Endothelial cell of umbilical vein (primary cell): ENCODE measurements around the gene HPGD. TPM values are rescaled to one million over a fixed set of nuclear protein-coding genes. Genes with fewer than 3 reads are reported as not detected.

Experiments
- BruUV-seq: library from RNA; stranded (reverse); fragments of 400-500 nt; replicated peaks from 2 replicates; lab custom pipeline; 2021; lab: Mats Ljungman, UMichigan
- CTCF ChIA-PET: fragments of 300-600, 350-600 bp; sonication (Branson Sonifier 250); formaldehyde crosslinking; loops from one replicate; lab custom pipeline; 2021; ENCODE audit warnings: antibody characterized with exemption, inconsistent platforms; lab: Charles Lee
- POLR2A ChIA-PET: fragments of 300-600, 350-600 bp; sonication (Branson Sonifier 250); formaldehyde crosslinking; loops from one replicate; lab custom pipeline; 2021; ENCODE audit warnings: antibody characterized with exemption, inconsistent platforms; lab: Charles Lee
- DNase-seq: peaks from one replicate; pipeline ENCODE4 v3.0.0-alpha.2; 2011; ENCODE audit warnings: low read depth, low spot score
- FAIRE-seq: peaks from 2 replicates; lab custom pipeline; 2011; peaks lifted over from hg19 to GRCh38; lab: Jason Lieb, UNC
- H2AFZ ChIP-seq: 2 replicates; pipeline ENCODE4 v1.6.0; 2012; ENCODE audit warnings: low read depth, low read length, control low read depth, inconsistent platforms
- H3K27ac ChIP-seq: 2 replicates; pipeline ENCODE4 v1.5.1; 2011; ENCODE audit warnings: low read depth, mild to moderate bottlenecking, control low read depth, low read length, moderate library complexity; ENCODE audit not compliant: insufficient read depth
- H3K27me3 ChIP-seq, 2 experiments: 2 replicates each; pipeline versions ENCODE4 v1.6.0 to v1.6.1; 2011; ENCODE audit warnings: low read length in 2 of 2, mixed read lengths in 1 of 2; ENCODE audit not compliant: control insufficient read depth in 2 of 2, insufficient read depth in 2 of 2
- H3K36me3 ChIP-seq, 2 experiments: 2 replicates in 1 of 2; 3 replicates in 1 of 2; pipeline ENCODE4 v1.5.1; 2011; ENCODE audit warnings: low read length in 2 of 2, mild to moderate bottlenecking in 1 of 2, moderate library complexity in 1 of 2; ENCODE audit not compliant: control insufficient read depth in 2 of 2, insufficient read depth in 2 of 2; ENCODE audit errors: extremely low read depth in 1 of 2
- H3K4me1 ChIP-seq: 3 replicates; pipeline ENCODE4 v1.5.1; 2011; ENCODE audit warnings: mild to moderate bottlenecking, low read length; ENCODE audit not compliant: control insufficient read depth, insufficient read depth; ENCODE audit errors: extremely low read depth
- H3K4me2 ChIP-seq: 2 replicates; pipeline ENCODE4 v1.6.1; 2011; ENCODE audit warnings: low read length, control low read depth, mixed read lengths; ENCODE audit not compliant: insufficient read depth
- H3K4me3 ChIP-seq, 3 experiments: fragments of 200-600 bp in 1 of 3; sonication (generic), shearing (Covaris generic) in 1 of 3; replicated peaks in 1 of 3; 2 replicates each; pipeline ENCODE4 v1.5.1; 2011 to 2016; ENCODE audit warnings: control low read depth in 3 of 3, low read length in 3 of 3, mild to moderate bottlenecking in 2 of 3, inconsistent platforms in 1 of 3, low read depth in 1 of 3, moderate library complexity in 1 of 3; ENCODE audit not compliant: insufficient read depth in 1 of 3
- H3K79me2 ChIP-seq: 2 replicates; pipeline ENCODE4 v1.6.0; 2012; ENCODE audit warnings: low read length, inconsistent platforms; ENCODE audit not compliant: control insufficient read depth, insufficient read depth
- H3K9ac ChIP-seq: replicated peaks from 2 replicates; pipeline ENCODE3; 2011; ENCODE audit warnings: low read length, control low read depth; ENCODE audit not compliant: insufficient read depth; ENCODE audit errors: extremely low read depth
- H3K9me1 ChIP-seq: replicated peaks from 3 replicates; pipeline ENCODE4 v1.6.0; 2011; ENCODE audit warnings: mild to moderate bottlenecking, low read length; ENCODE audit not compliant: control insufficient read depth, insufficient read depth; ENCODE audit errors: extremely low read depth
- H3K9me3 ChIP-seq: replicated peaks from 2 replicates; pipeline ENCODE4 v1.5.1; 2012; ENCODE audit warnings: low read length, inconsistent platforms; ENCODE audit not compliant: control insufficient read depth, insufficient read depth
- H4K20me1 ChIP-seq: replicated peaks from 2 replicates; pipeline ENCODE3; 2011; ENCODE audit warnings: mild to moderate bottlenecking, low read length; ENCODE audit not compliant: control insufficient read depth, insufficient read depth; ENCODE audit errors: extremely low read depth
- EZH2 ChIP-seq: IDR thresholded peaks from 2 replicates; pipeline ENCODE4 v1.6.1; 2012; ENCODE audit warnings: borderline replicate concordance, low read depth, mild to moderate bottlenecking, moderate library complexity, low read length, inconsistent platforms; ENCODE audit not compliant: severe bottlenecking
- FOS ChIP-seq: IDR thresholded peaks from 2 replicates; pipeline ENCODE4 v1.6.1; 2011; ENCODE audit warnings: mild to moderate bottlenecking, low read length, moderate library complexity, borderline replicate concordance; ENCODE audit not compliant: insufficient read depth
- GATA2 ChIP-seq: IDR thresholded peaks from 2 replicates; pipeline ENCODE4 v1.7.0; 2011; ENCODE audit warnings: low read depth, mild to moderate bottlenecking, moderate library complexity, mixed read lengths, low read length; ENCODE audit not compliant: insufficient read length, insufficient read depth
- JUN ChIP-seq: IDR thresholded peaks from 2 replicates; pipeline ENCODE4 v1.6.1; 2011; ENCODE audit warnings: borderline replicate concordance, low read depth; ENCODE audit not compliant: insufficient read length, insufficient read depth
- MAX ChIP-seq: IDR thresholded peaks from 2 replicates; pipeline ENCODE4 v1.6.1; 2011; ENCODE audit not compliant: insufficient read depth, insufficient read length
- MYC ChIP-seq: IDR thresholded peaks from one replicate; pipeline ENCODE4 v1.6.1; 2011; ENCODE audit warnings: mild to moderate bottlenecking, low read depth, low read length
- POLR2A ChIP-seq: IDR thresholded peaks from 2 replicates; pipeline ENCODE4 v1.6.1; 2012; ENCODE audit warnings: low read depth, mild to moderate bottlenecking, control low read depth, low read length
- POLR2AphosphoS5 ChIP-seq: IDR thresholded peaks from 2 replicates; pipeline ENCODE4 v1.6.1; 2012; ENCODE audit warnings: low read depth, mild to moderate bottlenecking, control low read depth, low read length, moderate library complexity; ENCODE audit not compliant: insufficient read depth
- dilution Hi-C: fragments of 300-500 bp; cut with MboI; formaldehyde crosslinking; loops from one replicate; pipeline ENCODE4 v1.15.0; 2019; ENCODE audit warnings: low sequenced_read_pairs; ENCODE audit not compliant: extremely low pct_ligation_motif_present
- intact Hi-C: fragments of 100-400 bp; cut with micrococcal nuclease; formaldehyde crosslinking; loops from one replicate; pipeline ENCODE4 v1.10.0; 2022
- polyA plus RNA-seq, 4 experiments: library from polyadenylated mRNA; depleted of rRNA in 3 of 4; stranded (reverse) in 3 of 4; unstranded in 1 of 4; fragments of >200 nt; gene quantifications; 2 replicates each; pipeline versions ENCODE4 v1.2.1 to v1.2.3, GENCODE V29; 2011 to 2012; ENCODE audit warnings: missing spikeins in 1 of 4
- total RNA-seq: library from RNA; stranded (reverse); gene quantifications from 2 replicates; pipeline ENCODE4 v1.2.3, GENCODE V29; 2021
- TF ChIP-seq, protein P1 (sequence below), 2 donors: IDR thresholded peaks; 1 replicate in 1 of 2; 2 replicates in 1 of 2; pipeline ENCODE4 v1.5.1; 2011; ENCODE audit warnings: low read length in 2 of 2, mild to moderate bottlenecking in 2 of 2, moderate library complexity in 2 of 2, control low read depth in 1 of 2, inconsistent platforms in 1 of 2, low read depth in 1 of 2; ENCODE audit not compliant: insufficient read depth in 1 of 2; ENCODE audit errors: extremely low read depth in 1 of 2

HPGD gene
- total and polyA plus RNA-seq, 2 donors (not counting 3 experiments of a cell fraction or from before 2014, with no cell fraction given), result not detected

DNA sequence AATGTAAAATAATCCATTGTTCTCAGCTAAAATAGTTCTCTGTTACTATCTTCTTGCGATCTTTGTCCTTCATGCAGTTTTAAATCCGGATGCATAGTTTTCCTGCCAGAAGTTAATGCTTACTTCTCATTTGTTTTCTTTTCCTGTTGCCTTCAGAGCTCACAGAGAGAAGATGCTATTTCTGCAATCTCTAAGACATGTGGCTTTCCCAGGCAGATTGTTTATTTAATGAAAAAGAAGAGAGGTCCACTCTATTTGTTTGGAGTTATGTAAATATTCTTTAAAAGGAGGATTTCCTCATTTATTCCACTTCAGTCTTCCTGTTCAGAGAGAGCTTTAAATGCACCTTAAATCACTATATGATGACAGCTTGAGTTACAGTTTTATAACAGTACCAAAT lies 39.3 kb upstream of the HPGD start:
- H3K9ac ChIP-seq, result no peak overlapping the region
- dilution Hi-C loops (no loop called here), intact Hi-C loops (no loop called here)
- no peak for DNase-seq
- H3K79me2 ChIP-seq, result no peaks in the 10 kb centered on the region
- H3K4me3 ChIP-seq, result no peak overlapping the region
- ChIA-PET POLR2A (no interaction called here), CTCF (no interaction called here)
- FAIRE-seq, result no peak
- BruUV-seq, result no TSS peak
- no peaks in the 10 kb centered on the region for H3K27me3 ChIP-seq
- H3K27ac ChIP-seq, result no peak overlapping the region
- H3K4me1 ChIP-seq, result no peaks in the 10 kb centered on the region
- H3K9me3 ChIP-seq, result no peaks in the 10 kb centered on the region
- H3K9me1 ChIP-seq, result no peaks in the 10 kb centered on the region
- no peak overlapping the region for H3K4me2 ChIP-seq
- no peak overlapping the region for H2AFZ ChIP-seq
- TF ChIP-seq EZH2 (no peak), GATA2 (no peak), MYC (no peak), POLR2AphosphoS5 (no peak), JUN (no peak), FOS (no peak), POLR2A (no peak), MAX (no peak)
- TF ChIP-seq, protein P1, sequence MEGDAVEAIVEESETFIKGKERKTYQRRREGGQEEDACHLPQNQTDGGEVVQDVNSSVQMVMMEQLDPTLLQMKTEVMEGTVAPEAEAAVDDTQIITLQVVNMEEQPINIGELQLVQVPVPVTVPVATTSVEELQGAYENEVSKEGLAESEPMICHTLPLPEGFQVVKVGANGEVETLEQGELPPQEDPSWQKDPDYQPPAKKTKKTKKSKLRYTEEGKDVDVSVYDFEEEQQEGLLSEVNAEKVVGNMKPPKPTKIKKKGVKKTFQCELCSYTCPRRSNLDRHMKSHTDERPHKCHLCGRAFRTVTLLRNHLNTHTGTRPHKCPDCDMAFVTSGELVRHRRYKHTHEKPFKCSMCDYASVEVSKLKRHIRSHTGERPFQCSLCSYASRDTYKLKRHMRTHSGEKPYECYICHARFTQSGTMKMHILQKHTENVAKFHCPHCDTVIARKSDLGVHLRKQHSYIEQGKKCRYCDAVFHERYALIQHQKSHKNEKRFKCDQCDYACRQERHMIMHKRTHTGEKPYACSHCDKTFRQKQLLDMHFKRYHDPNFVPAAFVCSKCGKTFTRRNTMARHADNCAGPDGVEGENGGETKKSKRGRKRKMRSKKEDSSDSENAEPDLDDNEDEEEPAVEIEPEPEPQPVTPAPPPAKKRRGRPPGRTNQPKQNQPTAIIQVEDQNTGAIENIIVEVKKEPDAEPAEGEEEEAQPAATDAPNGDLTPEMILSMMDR (IDR thresholded peaks at IDR 0.05; ENCODE audit: extremely low read depth in 1 of 2, insufficient read depth in 1 of 2, low read depth in 1 of 2, low read length in 2 of 2), result no peak
- H4K20me1 ChIP-seq, result no peaks in the 10 kb centered on the region
- H3K36me3 ChIP-seq, result no peaks in the 10 kb centered on the region
